8988T (cell line): ENCODE data around the gene ADAR.
"Not testable (repeated sequence)": the region's sequence is repeated elsewhere in the genome, so short reads cannot be mapped to it uniquely, and the experiment has no call there.

Source experiments
- DNase-seq: peaks from one replicate; pipeline ENCODE4 v3.0.0; 2011

ADAR gene

GRCh38 chr1:154607609-154608396, at the start of gene ADAR:
Gene ADAR (minus strand): TSS chr1:154608186. CDS start chr1:154608006, 180 bp downstream.
- no peak for DNase-seq

GRCh38 chr1:154657556-154657955, 49.6 kb upstream of the ADAR start:
- no peak for DNase-seq

- DNase-seq: no peak
These were observed 44.9 kb upstream of the ADAR start for GRCh38 chr1:154652893-154653292.

GRCh38 chr1:154644724-154645123, 36.7 kb upstream of the ADAR start:
- DNase-seq: not testable (repeated sequence)

GRCh38 chr1:154641534-154641933, 33.5 kb upstream of the ADAR start:
- DNase-seq: no peak

- DNase-seq: no peak
These were observed 31.9 kb upstream of the ADAR start for GRCh38 chr1:154639876-154640275.

- DNase-seq: no peak
These were observed 27.2 kb upstream of the ADAR start for GRCh38 chr1:154635171-154635570.

GRCh38 chr1:154629675-154630073, 21.7 kb upstream of the ADAR start:
- no peak for DNase-seq

- no peak for DNase-seq
These were observed 21.2 kb upstream of the ADAR start for GRCh38 chr1:154629061-154629674.

- DNase-seq: no peak
These were observed 20.1 kb upstream of the ADAR start for GRCh38 chr1:154628121-154628405.

- peak; percentile 23 for DNase-seq
These were observed 19.5 kb upstream of the ADAR start for GRCh38 chr1:154627257-154628120.

GRCh38 chr1:154626456-154627256, 18.7 kb upstream of the ADAR start:
- no peak for DNase-seq

GRCh38 chr1:154624746-154625643, 17.0 kb upstream of the ADAR start:
- no peak for DNase-seq

GRCh38 chr1:154623358-154623757, 15.4 kb upstream of the ADAR start:
- no peak for DNase-seq

GRCh38 chr1:154622503-154623039, 14.6 kb upstream of the ADAR start:
- no peak for DNase-seq

- no peak for DNase-seq
These were observed 13.9 kb upstream of the ADAR start for GRCh38 chr1:154621875-154622274.

GRCh38 chr1:154620751-154621150, 12.8 kb upstream of the ADAR start:
- DNase-seq: no peak

GRCh38 chr1:154619181-154619948, 11.4 kb upstream of the ADAR start:
- DNase-seq: no peak

GRCh38 chr1:154616659-154617345, 8.8 kb upstream of the ADAR start:
- DNase-seq: no peak

- DNase-seq: no peak
These were observed 7.4 kb upstream of the ADAR start for GRCh38 chr1:154615411-154615810.
